SU-DHL-6 (cell line): Measurements from ENCODE around the gene PODN.

Source experiments
- H2AFZ ChIP-seq: fragments of 200-600 bp; sonication (generic); 2 replicates; pipeline ENCODE4 v1.6.1; 2014; ENCODE audit warnings: low read depth, mild to moderate bottlenecking, moderate library complexity, mixed read lengths, antibody characterized with exemption, low read length; ENCODE audit not compliant: severe bottlenecking
- H3F3A ChIP-seq: fragments of 200-600 bp; shearing (Covaris generic); 2 replicates; pipeline ENCODE4 v1.6.0; 2016; ENCODE audit warnings: antibody characterized with exemption, mild to moderate bottlenecking; ENCODE audit not compliant: insufficient read depth
- H3K27ac ChIP-seq: fragments of 200-600 bp; sonication (generic); 2 replicates; pipeline ENCODE4 v1.5.1; 2016; ENCODE audit warnings: low read depth, mild to moderate bottlenecking, low read length, moderate library complexity, mixed read lengths
- H3K27me3 ChIP-seq: fragments of 200-600 bp; sonication (generic), shearing (Covaris generic); 2 replicates; pipeline ENCODE4 v1.6.0; 2014; ENCODE audit warnings: mild to moderate bottlenecking, low read length
- H3K36me3 ChIP-seq: fragments of 200-600 bp; sonication (generic); 2 replicates; pipeline ENCODE4 v1.6.1; 2014; ENCODE audit warnings: mild to moderate bottlenecking, low read length, mixed read lengths
- H3K4me2 ChIP-seq: fragments of 300-600, 200-600 bp; shearing (Covaris generic), sonication (generic); 2 replicates; pipeline ENCODE4 v1.6.0; 2014; ENCODE audit warnings: low read length, low read depth, mild to moderate bottlenecking; ENCODE audit not compliant: poor library complexity, severe bottlenecking
- H3K4me3 ChIP-seq: fragments of 200-600 bp; sonication (generic); 2 replicates; pipeline ENCODE4 v1.5.1; 2014; ENCODE audit warnings: antibody characterized with exemption, low read length, mild to moderate bottlenecking, mixed read lengths; ENCODE audit not compliant: insufficient read depth, poor library complexity, severe bottlenecking
- H3K79me2 ChIP-seq: fragments of 200-600 bp; sonication (generic); 2 replicates; pipeline ENCODE4 v1.6.1; 2014; ENCODE audit warnings: mild to moderate bottlenecking, low read length, moderate library complexity; ENCODE audit not compliant: insufficient read depth
- H3K9ac ChIP-seq: fragments of 200-600 bp; sonication (generic); 2 replicates; pipeline ENCODE4 v1.7.0; 2014; ENCODE audit warnings: mild to moderate bottlenecking, low read length
- H3K9me2 ChIP-seq: fragments of 200-600 bp; sonication (generic); replicated peaks from 2 replicates; pipeline ENCODE4 v1.6.1; 2014; ENCODE audit warnings: low read length; ENCODE audit not compliant: insufficient read depth
- H3K9me3 ChIP-seq: fragments of 200-600 bp; sonication (generic); 2 replicates; pipeline ENCODE4 v1.6.1; 2014; ENCODE audit warnings: low read length, mixed read lengths; ENCODE audit not compliant: insufficient read depth
- H4K20me1 ChIP-seq: fragments of 200-600 bp; sonication (generic); 2 replicates; pipeline ENCODE4 v1.6.1; 2014; ENCODE audit warnings: low read depth, mild to moderate bottlenecking, antibody characterized with exemption, low read length, moderate library complexity, mixed read lengths
- EZH2phosphoT487 ChIP-seq: fragments of 200-600 bp; sonication (generic), shearing (Covaris generic); conservative IDR thresholded peaks from 2 replicates; pipeline ENCODE4 v1.6.1; 2018; ENCODE audit warnings: mild to moderate bottlenecking, antibody characterized with exemption, low read length, moderate library complexity, mixed read lengths
- TF ChIP-seq, protein P1 (sequence below): fragments of 200-600 bp; sonication (generic); IDR thresholded peaks from one replicate; pipeline ENCODE4 v1.5.1; 2017; ENCODE audit warnings: antibody characterized with exemption, mild to moderate bottlenecking, low read length, moderate library complexity; ENCODE audit not compliant: insufficient read depth, poor library complexity, severe bottlenecking

Gene PODN

DNA sequence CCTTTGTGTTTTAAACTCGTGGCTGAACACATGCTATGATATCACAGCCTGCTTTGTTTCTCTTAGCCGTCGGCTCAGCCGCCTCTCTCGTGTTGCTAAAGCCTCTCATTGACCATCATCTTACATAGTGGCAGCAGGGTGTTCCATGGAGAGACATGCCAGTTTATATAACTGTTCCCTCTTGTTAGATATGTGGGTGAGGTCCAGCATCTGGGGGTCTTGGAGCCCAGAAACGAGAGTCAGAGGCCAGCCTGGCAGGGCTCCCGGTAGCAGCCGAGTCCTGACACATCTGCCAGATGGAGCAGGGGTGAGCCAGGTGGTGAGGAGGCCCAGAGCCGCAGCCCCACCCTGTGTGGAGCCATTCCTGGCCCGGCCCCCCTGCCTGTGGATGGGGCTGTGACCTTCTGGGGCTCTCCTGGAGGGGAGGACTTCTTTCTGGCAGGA, 11.9 kb downstream of the PODN start:
- Histone ChIP-seq H3K79me2 (no peaks in the 10 kb centered on the region), H3K27me3 (no peaks in the 10 kb centered on the region), H4K20me1 (no peaks in the 10 kb centered on the region), H3K9me3 (no peaks in the 10 kb centered on the region), H3K9ac (no peak overlapping the region), H3K9me2 (no peaks in the 10 kb centered on the region), H3K4me2 (no peak overlapping the region), H3K27ac (no peak overlapping the region), H3F3A (no peaks in the 10 kb centered on the region), H3K4me3 (no peak overlapping the region), H3K36me3 (no peaks in the 10 kb centered on the region), H2AFZ (no peak overlapping the region)
- TF ChIP-seq, protein P1, sequence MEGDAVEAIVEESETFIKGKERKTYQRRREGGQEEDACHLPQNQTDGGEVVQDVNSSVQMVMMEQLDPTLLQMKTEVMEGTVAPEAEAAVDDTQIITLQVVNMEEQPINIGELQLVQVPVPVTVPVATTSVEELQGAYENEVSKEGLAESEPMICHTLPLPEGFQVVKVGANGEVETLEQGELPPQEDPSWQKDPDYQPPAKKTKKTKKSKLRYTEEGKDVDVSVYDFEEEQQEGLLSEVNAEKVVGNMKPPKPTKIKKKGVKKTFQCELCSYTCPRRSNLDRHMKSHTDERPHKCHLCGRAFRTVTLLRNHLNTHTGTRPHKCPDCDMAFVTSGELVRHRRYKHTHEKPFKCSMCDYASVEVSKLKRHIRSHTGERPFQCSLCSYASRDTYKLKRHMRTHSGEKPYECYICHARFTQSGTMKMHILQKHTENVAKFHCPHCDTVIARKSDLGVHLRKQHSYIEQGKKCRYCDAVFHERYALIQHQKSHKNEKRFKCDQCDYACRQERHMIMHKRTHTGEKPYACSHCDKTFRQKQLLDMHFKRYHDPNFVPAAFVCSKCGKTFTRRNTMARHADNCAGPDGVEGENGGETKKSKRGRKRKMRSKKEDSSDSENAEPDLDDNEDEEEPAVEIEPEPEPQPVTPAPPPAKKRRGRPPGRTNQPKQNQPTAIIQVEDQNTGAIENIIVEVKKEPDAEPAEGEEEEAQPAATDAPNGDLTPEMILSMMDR: no peak
- TF ChIP-seq EZH2phosphoT487: no peak

DNA sequence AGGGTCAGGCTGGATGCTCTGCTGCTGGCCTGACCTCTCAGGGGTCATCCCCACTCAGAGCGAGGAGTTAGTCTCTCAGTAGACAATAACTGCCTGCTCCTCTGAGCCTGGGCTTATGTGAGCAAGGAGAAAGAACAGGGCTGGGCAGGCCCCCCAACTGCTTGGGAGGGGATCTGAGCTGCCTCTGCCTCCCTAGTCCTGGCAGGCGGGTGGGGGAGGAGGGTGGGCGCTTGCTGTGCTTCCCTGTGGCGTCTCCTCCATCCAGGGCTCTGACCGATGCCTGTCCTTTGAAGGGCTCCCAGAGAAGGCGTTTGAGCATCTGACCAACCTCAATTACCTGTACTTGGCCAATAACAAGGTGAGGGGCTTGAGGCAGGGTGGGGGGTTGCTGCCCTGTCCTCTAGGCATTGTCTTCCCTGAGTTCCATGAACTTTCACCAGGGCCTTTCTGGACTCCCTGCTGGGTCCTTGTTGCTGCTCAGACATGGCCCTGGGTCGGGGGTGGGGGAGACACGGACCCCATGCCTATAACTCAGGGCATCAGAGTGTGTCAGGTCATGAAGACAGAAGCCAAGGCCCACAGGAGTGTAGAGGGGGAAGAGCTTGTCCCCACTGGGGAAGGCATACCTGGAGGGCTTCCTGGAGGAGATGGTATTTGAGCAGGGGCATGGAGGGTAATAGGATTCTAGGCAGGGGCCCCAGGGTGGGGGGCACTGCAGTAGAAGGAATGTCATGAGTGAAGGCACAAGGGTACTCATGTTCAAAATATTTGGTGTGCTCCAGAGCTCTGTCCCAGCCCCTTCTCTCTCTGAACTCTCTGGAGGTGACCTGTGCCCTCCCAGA, 12.5 kb downstream of the PODN start:
- Histone ChIP-seq H3K9ac (no peak overlapping the region), H4K20me1 (no peaks in the 10 kb centered on the region), H3K79me2 (no peaks in the 10 kb centered on the region), H3F3A (no peaks in the 10 kb centered on the region), H3K9me3 (no peaks in the 10 kb centered on the region), H3K4me3 (no peak overlapping the region), H2AFZ (no peak overlapping the region), H3K27me3 (no peaks in the 10 kb centered on the region), H3K9me2 (no peaks in the 10 kb centered on the region), H3K27ac (no peak overlapping the region), H3K4me2 (no peak overlapping the region), H3K36me3 (no peaks in the 10 kb centered on the region)
- TF ChIP-seq, protein P1: no peak
- TF ChIP-seq EZH2phosphoT487: no peak

DNA sequence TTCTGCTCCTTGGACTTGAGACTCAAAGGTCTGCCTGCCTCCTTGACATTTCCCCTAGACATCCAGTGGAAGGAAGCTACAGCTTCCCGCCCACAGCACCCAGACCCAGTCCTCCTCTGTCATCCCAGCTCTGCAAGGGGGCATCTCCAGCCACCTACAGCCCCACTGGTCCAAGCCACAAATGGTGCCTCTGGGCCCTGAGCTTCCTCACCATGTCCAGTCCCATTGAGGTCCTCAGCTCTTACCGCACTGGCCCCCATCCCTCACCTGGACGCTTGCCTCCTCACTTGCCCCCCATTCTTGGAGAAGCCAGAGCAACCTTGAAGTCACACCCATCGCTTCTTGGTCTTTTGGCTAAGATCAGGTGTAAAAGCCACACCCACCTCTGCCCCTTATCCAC, 13.2 kb downstream of the PODN start:
- TF ChIP-seq, protein P1: no peak
- TF ChIP-seq EZH2phosphoT487: no peak
- Histone ChIP-seq H3K27me3 (no peaks in the 10 kb centered on the region), H3K79me2 (no peaks in the 10 kb centered on the region)

More for the DNA sequence above, 13.2 kb downstream of the PODN start:
- H3K9me2 ChIP-seq: no peaks in the 10 kb centered on the region
- H3K9ac ChIP-seq: no peak overlapping the region
- H4K20me1 ChIP-seq: no peaks in the 10 kb centered on the region
- no peaks in the 10 kb centered on the region for H3K36me3 ChIP-seq
- no peak overlapping the region for H3K27ac ChIP-seq
- H2AFZ ChIP-seq: no peak overlapping the region
- H3K4me2 ChIP-seq: no peak overlapping the region
- no peak overlapping the region for H3K4me3 ChIP-seq
- no peaks in the 10 kb centered on the region for H3K9me3 ChIP-seq
- no peaks in the 10 kb centered on the region for H3F3A ChIP-seq
